Fibroblast of pulmonary artery (primary cell): ENCODE measurements around the gene IMPDH1.

Experiments
- DNase-seq: peaks from one replicate; pipeline ENCODE4 v3.0.0-alpha.2; 2010; ENCODE audit warnings: low read depth
- H3K4me3 ChIP-seq: replicated peaks from 2 replicates; pipeline ENCODE4 v1.5.1; 2011; ENCODE audit warnings: low read depth, mild to moderate bottlenecking, control low read depth, low read length, moderate library complexity
- TF ChIP-seq, protein P1 (sequence below): IDR thresholded peaks from 2 replicates; pipeline ENCODE4 v1.5.1; 2011; ENCODE audit warnings: mild to moderate bottlenecking, control low read depth, low read length, inconsistent platforms; ENCODE audit errors: missing control alignments

The IMPDH1 gene

GRCh38 chr7:128447941-128448564, 38.3 kb upstream of the IMPDH1 start:
- TF ChIP-seq, protein P1, sequence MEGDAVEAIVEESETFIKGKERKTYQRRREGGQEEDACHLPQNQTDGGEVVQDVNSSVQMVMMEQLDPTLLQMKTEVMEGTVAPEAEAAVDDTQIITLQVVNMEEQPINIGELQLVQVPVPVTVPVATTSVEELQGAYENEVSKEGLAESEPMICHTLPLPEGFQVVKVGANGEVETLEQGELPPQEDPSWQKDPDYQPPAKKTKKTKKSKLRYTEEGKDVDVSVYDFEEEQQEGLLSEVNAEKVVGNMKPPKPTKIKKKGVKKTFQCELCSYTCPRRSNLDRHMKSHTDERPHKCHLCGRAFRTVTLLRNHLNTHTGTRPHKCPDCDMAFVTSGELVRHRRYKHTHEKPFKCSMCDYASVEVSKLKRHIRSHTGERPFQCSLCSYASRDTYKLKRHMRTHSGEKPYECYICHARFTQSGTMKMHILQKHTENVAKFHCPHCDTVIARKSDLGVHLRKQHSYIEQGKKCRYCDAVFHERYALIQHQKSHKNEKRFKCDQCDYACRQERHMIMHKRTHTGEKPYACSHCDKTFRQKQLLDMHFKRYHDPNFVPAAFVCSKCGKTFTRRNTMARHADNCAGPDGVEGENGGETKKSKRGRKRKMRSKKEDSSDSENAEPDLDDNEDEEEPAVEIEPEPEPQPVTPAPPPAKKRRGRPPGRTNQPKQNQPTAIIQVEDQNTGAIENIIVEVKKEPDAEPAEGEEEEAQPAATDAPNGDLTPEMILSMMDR: no peak
- no peak overlapping the region for H3K4me3 ChIP-seq
- no peak for DNase-seq

DNA sequence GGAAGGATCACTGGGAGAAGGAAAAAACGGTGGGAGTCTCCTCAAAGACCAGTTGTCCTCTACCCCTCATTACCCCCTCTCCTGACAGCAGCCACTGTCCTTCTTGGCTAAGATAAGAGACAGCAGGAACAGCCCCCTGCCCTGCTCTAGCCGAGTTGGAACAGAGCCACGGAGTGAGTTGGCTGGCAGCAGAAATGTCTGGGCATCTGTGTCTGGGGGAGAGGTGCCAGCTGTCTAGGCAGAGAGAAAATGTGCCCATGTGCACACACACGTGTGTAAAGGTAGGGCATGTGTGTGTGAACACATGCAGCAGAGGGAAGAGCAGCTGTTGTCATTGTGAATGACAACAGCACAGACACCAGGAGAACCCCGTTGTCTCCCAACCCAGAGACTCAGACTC, 36.5 kb upstream of the IMPDH1 start:
- H3K4me3 ChIP-seq: no peak overlapping the region
- TF ChIP-seq, protein P1: no peak
- DNase-seq: no peak

GRCh38 chr7:128443831-128444600, 34.2 kb upstream of the IMPDH1 start:
- TF ChIP-seq, protein P1: no peak
- no peak for DNase-seq
- no peak overlapping the region for H3K4me3 ChIP-seq

- no peak for DNase-seq
- TF ChIP-seq, protein P1: no peak
- H3K4me3 ChIP-seq: no peak overlapping the region
These were observed 32.6 kb upstream of the IMPDH1 start for GRCh38 chr7:128442356-128442755.

DNA sequence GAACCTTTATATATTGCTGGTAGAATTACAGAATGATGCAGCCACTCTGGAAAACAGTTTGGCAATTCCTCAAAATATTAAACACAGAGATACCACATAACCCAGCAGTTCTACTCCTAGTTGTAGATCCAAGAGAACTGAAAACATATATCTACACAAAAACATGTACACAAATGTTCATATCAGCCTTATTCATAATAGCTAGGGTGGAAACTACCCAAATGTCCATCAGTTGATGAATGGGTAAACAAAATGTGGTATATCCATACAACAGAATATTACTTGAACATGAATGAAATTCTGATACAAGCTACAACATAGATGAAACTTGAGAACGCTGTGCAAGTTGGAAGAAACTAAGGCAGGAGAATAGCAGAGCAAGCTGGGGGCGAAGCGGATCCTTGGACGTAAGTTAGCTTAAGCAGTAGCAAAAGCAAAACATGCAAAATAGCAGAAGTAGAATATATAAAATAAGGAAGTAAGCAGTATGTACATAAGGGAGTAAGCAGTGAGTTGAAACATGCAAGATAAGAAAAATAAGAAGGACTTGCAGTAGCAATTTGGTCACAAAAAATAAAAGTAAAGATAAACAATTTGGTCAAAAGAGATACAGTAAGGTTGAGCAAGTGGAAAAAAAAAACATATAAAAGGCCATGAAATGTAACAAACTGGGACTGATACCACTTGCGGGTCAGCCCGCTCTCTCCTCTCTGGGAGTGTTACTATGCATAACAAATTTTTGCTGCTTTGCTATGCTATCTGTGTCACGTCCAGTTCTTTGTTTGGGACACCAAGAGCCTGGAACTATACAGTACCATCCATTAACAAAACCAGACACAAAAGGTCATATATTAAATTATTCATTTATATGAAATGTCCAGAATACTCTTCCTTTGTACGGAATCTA, 27.9 kb upstream of the IMPDH1 start:
- H3K4me3 ChIP-seq: no peak overlapping the region
- TF ChIP-seq, protein P1: no peak
- DNase-seq: no peak

DNA sequence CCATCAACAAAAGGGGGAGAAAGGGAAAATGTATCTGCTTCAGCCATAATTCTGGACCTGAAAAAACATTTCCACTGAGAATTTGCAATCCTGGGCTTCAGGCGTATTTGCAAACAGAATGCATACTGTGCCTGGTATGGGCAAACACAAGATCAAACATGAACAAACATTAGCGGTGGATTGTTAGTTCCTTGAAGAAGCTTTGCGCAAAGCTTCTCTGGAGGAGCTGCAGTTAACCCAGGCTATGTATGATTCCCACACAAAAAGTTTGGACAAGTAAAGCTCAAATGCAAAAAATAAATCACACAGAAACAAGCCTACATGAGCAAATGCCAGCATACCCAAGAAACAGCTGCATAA, 25.5 kb upstream of the IMPDH1 start:
- H3K4me3 ChIP-seq: no peak overlapping the region
- DNase-seq: no peak
- TF ChIP-seq, protein P1: no peak
